Pulmonary artery endothelial cell (primary cell): ENCODE data around the gene PLCB4. TPM values are rescaled to one million over a fixed set of nuclear protein-coding genes. Genes with fewer than 3 reads are reported as not detected.

Experiments
- DNase-seq: peaks from one replicate; pipeline ENCODE4 v3.0.0-alpha.2; 2011; ENCODE audit warnings: low read depth, low spot score
- total RNA-seq: library from RNA; depleted of rRNA; stranded (reverse); fragments of >200 nt; gene quantifications from 2 replicates; pipeline ENCODE4 v1.2.3, GENCODE V29; 2014

The PLCB4 gene
- total RNA-seq, 1 donor from 2014 or later: 1.3 TPM

DNA sequence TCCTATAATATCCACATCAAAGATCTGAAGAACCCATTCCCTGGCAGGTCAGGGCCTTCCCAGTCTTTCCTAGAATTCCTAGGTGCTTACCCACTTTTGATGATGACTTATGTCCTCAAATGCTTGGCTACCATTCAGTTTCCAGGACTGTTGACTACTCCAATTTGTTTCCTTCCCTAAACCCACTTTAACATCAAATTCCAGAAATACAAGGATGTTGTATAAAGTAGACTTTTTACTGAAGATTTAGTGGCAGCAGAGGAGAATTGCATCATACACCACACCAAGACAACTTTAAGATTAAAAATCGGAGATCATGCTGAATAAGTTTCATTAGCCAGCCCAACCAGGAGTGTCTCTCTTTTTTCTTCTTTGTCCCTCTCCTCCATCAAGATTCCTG lies 242.2 kb downstream of the PLCB4 start:
- no peak for DNase-seq

DNA sequence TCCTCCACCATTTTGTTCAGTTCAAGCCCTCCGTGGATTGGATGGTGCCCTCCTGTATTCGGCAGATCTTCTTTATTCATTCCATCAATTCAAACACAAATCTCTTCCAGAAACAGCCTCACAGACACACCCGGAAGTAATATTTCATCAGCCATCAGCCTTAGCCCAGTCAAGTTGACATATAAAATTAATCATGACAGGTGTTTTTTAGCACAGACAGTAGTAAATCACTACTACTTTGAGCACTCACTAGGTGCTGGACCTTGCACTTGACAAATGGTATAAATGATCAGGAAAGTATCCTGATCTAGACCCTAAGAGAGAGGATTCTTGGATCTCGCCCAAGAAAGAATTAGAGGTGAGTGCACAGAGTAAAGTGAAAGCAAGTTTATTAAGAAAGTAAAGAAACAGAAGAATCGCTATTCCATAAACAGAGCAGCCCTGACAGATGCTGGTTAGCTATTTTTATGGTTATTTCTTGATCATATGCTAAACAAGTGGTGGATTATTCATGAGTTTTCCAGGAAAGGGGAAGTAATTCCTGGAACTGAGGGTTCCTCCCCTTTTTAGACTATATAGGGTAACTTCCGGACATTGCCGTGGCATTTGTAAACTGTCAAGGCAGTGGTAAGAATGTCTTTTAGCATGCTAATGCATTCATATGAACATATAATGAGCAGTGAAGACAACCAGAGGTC lies 250.9 kb downstream of the PLCB4 start:
- DNase-seq: no peak

DNA sequence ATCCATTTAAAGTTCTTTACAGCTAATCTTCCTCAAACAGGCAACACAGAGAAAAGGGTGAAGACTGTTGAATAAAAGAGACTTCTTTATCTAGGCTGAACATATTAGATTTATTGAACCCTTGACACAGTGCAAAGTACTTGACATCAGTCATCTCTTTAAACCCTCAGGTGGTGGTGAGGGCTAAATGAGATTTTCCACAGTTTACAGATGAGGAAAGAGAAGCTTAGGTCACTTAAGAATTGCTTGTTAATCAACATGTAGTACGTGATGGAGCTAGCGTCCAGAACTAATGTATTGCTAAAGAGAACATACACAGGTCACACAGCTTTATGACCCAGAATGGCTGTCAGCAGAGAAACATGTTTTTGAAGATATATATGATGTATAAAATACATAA lies 252.1 kb downstream of the PLCB4 start:
- DNase-seq: no peak

DNA sequence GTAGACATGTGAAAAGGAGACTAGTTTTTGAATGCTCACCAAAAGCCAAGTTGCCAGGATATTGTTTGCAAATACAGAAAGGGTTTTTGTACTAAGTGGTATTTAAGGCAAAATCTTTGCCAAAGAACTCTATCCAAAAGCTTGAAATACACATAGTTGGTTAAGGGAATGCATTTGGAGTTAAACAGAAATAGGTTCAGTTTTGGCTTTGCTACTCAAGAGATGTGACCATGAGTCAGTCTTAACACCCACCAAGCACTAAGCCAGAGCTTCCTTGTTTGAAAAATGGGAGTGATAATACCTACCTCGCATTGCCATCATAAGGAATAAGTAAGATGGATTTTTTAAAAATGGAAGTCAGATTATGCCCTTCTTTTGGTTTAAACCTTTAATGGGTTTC lies 253.8 kb downstream of the PLCB4 start:
- DNase-seq: no peak

DNA sequence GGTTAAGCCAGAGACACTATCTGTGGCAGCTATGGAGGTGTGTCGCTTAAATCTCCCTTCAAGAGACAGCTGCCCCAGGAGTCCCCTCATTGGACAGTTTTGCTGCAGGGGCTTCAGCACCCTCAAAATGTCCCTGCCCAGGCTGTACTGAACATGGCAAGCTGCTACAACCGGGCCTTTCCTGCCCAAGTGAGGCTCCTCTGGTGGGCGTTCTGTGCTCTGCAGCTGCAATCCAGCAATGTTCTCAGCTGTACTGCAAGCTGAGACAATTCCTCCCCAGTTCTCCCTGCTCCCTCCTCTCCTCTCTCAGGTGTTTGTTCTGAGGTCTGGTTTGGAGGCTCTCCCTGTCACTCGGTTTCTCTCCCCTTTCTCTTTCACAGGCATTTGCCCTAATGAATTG lies 254.7 kb downstream of the PLCB4 start:
- DNase-seq: no peak

DNA sequence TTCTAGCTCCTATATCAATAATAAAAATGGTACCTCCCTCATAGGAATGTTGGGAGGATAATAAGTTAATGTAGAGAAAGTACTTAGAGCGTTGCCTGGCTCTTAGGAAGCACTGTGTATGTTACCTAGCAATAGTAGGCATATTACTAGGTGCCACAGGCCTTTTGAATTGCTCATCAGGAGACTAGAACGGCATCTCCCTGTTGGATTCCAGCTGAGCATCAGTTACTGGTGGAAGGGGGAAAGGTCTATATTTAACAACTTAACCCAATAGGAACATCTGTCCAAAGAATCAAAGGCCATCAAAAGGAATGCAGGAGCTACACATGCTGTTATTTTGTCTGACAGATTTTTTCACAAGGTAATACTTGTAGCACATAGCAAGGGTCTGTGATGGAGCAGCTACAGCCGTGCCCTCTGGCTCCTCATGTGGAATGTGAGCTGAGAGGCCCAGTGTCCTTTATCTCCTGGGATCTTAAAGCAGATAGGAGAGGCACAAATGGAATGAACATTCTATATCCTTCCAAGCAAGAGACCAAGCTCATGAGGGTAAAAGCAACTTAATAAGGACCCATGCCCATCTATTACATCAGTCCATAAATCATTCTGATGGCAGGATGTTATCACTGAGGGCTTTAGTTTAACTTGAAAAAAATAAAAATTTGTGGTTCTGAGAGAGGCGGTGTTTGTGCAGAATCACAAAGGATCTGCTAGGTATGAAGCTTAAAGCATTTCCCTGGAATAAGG lies 260.6 kb downstream of the PLCB4 start:
- DNase-seq: no peak

DNA sequence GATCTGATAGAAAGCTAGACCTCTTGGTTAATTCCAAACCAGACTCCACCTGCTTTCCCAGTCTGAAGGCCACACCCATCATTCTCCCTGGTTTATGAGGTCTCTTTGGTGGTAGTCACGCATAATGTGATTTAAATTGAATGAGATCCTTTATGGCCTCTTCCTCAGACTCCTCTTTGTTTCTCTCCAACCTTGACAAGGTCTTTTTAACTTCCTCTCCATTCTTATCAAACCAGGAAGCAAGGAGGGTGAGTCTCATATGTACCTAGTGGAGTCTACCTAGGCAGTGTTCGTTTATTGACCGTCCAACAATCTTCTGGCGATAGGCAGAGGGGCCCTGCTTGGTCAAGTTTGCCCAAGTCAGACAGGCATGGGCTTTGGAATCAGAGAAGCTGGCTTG lies 261.3 kb downstream of the PLCB4 start:
- no peak for DNase-seq

DNA sequence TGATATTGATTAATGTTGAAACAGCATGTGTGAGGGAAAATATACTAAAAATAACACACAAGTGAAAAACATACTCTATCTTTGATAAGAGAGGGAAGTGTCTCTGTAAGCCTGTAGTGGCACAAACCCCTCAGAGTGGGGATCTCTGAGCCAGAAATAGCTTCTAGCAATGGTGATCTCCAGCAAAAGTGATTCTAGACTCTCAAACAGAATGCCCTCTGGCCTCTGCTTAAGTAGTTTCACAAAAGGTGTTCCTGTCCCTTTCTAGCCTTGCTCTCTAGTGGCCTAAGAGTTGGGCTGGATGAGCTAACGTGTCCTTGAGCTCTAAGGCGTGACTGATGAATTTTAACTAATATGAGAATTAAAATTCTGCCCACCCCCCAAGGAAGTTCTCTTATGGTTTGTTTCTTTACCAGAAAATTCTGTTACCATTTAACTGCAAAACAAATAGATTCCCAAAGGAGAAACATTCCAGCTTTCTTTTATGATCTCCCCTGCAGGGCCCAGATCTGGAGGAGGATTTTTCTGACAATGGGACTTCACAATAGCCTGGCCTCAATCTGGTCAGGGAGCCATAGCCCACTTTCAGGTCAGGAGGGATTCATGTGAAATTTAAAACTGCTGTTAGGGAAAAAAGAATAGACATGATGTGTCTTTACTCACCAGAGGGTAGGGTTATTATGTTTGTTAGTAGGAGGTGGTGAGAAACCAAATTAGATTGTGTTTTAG lies 263.0 kb downstream of the PLCB4 start:
- DNase-seq: no peak

DNA sequence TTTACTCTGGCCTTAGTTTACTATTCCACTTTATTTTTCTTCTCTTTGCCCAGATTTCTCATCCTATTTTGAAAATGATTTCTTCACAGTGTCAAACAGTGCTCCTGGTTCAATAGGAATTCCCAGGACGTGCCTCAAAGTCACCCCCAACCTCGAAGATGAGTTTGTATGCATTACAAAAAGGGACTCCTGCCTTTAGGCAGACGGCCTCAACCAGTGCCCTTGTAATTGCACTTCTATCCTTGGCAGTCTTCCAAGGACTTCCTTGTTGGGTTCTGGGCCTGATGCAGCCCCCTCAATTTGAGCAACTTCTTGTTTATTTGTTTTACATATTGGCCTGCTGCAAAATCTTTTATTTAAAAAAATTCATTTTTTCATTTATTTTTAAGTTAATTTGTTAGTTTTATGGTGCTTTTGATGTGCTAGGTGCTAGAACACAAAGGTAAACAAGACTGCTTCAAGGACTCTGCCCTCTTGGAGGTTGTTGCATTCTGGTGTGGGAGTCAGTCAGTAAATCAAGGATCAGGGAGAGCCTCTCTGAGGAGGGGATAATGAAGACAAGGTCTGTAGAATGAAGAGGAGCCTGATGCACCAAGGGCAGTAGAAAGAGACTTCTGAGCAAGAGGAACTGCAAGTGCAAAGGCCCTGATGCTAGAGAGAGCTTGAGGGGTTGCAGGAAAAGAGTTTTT lies 264.0 kb downstream of the PLCB4 start:
- DNase-seq: no peak

DNA sequence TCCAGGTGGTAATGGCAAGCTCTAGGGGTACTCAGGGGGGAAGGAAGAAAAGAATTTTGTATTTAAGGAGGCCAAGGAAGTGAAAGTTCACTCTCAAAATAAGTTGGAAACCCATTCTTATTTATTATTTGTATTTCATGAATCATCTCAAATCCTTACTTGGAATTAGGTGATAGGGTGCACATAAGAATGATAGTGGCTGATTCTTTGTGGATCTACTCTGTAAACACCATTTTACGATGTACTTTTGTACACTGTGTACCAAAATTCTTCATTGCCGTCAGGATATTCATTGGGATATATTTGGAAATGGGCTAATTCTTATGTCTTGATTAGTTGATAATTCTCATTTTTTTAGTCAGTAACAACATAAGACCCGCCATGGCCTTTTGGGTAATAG lies 266.0 kb downstream of the PLCB4 start:
- DNase-seq: no peak

DNA sequence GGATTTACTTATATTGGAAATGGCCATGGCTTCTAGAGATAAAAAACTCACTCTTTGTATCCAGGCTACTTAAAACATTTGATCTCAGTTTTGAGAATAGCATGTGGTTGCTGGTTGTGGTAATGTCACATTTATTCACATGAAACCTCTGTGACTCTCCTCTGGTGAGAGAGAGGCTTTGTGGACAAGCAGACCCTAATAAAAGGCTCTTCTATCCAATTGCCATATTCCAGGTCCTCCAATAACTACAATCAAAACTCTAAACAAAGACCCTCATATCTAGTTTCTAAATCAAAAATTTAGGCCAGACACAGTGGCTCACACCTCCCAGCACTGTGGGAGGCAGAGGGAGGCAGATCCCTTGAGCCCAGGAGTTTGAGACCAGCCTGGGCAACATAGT lies 269.2 kb downstream of the PLCB4 start:
- DNase-seq: no peak

DNA sequence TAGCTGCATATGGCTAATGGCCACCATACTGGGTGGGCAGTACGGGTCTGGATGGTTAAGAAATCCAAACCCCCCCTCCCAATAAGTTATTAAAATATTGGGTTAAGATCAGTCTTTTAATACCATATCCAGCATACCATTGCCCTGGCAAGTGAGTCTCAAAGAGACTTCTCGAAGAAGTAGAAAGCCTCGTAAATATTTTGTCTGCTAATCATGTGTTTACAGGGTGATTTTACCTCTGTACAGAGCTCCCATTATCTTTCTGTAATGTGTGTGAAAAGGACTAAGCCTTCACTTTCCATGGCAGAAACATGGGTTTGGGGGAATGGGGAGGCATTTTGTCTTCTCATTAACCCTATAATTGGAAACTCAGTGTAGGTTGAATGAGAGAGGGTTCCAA lies 270.8 kb downstream of the PLCB4 start:
- no peak for DNase-seq

DNA sequence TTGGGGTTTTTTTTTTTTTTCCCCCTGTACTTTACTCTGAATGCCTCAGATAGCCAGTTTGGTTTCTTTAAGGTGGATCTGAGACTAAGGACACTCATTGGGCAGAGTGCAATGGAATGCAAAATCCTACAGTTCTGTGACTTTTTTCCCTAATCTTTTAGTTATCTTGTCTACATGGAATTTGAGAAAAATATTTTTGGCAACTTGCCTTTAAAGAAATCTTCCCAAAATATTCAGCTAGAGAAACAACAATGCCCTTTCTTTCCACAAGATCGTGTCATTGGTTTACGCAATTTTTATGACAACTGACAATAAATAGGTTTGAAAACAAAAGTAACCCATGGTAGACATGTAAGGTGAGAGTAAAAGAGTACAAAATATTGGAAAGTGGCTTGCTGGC lies 273.8 kb downstream of the PLCB4 start:
- DNase-seq: no peak

DNA sequence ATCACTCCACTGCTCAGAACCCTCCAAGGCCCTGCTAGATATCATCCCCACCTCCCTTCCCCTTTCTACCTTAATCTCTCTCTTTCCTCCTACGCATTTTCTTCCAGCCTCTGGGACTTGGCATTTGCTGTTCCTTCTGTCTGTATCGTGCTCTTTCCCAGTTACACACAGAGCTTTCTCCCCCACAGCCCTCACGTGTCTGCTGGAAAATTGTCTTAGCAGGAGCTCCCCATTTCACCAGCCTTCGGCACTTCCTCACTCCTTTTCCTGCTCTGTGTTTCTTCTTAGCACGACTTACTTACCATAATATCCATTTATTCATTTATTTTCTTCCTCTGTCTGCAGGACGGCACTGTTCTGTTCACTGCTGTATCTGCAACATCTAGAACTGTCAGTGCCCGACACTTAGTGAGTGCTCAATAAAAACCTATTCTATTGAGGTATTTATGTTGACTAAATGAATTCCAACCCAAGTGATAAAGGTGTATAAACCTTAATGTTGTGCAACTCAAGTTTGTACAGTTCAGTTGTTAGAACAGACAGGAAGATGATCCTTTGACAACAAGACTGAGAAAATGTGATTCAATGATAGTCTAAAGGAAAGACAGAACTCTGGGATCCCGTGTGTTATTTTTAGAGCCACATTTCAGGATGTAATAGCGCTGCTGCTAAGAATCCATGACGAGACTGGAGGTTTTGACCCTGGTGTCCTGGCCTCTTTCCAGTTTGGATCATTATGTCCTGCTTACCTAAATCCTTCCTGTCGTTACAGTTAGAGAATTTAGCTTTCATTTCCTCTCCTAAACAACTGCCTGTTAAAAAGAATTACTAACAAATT lies 275.4 kb downstream of the PLCB4 start:
- DNase-seq: no peak

DNA sequence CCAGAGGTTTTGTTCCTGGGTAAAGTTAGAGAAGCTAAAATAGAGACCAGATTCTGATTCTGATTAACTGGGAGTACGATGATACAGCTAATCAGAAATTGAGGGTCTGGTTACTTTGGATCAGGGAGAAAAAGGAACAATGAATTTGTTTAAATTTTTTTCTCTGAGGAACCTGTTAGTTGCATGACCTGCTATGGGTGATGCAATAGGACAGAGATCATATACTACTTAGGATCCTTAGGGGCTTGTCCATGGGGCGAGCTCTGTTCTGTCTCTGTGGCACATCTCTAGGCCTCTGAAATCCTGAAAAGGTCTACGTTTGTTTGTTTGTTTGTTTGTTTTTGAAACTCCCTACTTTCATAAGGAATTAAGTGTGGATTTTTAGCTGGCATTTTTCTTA lies 279.4 kb downstream of the PLCB4 start:
- no peak for DNase-seq

DNA sequence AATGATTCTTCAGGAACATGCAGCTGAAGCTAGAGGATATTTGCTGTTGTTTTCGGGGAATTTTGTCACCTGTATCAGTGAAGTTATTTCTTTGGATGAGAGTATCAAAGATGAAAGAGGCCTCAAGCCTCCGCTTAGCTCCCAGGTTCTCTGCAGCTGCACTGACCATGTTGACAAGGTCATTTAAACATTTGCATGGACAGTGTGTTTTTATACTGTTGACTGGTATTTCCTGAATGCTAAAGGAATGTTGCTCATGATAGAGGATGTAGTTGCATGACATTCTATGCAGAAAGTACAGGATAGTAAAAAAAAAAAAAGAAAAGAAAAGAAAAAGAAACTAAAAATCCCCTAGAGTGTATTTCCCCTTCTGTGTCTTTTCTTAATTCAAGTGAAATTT lies 279.9 kb downstream of the PLCB4 start:
- no peak for DNase-seq

DNA sequence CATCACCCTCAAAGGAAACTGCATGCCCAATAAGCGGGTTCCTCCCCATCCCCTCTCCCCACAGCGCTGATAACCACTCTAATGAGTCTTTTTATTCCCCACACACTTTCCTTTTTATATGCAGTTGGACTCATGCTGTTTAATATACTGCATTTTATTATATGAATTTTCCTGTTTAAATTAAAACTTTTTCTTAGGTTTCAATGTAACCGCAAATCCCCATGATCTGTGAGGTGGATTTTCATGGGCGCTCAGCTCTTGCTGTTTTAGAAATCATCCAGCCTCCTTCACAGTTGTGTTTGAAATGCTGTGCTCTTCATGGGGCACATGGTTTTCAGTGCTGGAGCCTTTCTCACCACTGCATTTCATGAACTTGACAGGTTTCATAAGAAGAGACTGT lies 280.4 kb downstream of the PLCB4 start:
- DNase-seq: no peak

DNA sequence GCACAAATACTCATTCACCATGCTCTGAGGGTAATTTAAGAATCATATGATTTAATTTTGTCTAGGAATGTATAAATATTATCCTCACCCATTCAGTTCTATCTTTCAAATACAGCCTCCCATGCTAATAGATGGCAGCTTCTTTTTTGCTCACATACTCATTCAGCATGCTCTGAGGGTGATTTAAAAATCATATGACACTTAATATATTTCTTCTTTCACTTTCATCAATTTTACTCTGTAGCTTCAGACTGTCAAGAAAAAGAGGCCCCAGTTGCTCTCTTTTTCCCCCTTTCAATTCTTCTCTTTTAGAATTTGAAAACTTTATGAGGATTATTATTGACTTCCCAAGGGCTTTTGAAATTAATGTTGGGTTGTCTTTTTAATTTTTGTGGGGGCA lies 283.9 kb downstream of the PLCB4 start:
- DNase-seq: no peak

DNA sequence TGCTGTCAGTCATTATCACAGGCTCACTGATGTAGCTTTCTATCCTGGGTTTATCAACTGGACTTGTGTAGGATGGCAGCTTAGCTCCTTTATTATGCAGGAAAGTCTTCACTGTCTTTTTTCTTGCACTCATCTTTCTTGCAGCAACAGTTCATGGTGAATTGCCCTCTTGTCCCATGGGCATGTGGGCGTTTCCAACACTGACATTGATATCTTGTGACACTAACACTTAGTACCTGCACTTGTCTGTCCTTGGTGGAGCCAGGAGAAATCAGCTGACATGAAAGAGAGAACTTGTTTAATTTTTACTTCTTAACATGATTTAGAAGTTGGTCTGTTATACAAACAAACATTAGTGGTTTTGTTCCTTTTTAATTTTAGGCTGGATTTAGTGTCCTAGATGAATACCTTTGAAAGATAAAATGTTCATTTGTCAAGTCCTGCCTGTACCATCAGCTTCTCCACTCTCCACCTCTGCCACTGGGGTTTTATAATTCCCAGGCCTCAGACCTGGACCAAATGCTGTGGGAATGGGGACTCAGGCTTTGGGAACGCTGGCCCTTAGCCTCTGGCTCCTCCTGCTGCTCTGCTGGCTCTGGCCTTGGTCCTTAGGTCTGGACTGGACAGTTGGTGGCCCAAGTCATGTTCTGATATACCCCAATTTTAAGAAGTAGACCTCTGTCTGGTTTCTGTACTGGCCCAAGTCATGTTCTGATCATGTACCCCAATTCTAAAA lies 284.5 kb downstream of the PLCB4 start:
- DNase-seq: no peak

DNA sequence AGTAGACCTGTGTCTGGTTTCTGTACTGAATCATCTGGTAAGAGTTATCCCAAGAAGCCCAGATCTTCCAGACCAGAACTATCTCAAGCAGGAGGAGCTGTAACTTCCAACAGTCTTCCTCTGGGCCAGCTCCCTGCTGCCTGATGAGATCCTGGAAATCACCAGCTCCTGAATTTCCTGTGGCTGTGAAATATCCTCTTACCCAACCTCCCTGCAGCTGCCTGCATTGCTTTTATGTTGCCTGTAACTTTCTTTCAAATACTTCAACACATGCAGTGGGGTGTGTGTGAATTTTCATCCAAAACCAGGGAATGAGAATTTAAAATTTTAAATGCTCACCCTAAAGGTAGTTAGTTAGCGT lies 285.0 kb downstream of the PLCB4 start:
- no peak for DNase-seq

DNA sequence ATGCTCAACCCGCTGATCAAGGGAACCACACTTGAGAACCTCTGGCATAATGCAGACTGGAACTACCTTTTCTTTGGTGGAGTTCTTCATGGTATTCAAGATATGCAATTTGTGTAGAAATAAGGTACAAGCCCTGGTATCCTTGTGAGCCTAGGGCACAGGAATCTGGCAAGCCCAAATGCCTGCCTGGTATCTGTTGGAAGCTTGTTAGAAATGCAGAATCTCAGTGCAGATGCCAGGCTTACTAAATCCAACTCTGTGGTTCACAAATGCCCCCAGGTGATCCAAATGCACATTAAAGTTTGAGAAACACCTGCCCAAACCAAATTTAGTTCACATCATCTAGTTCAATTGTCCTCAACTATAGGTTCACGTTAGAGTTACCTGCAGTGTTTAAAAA lies 285.7 kb downstream of the PLCB4 start:
- DNase-seq: no peak
